A172 (cell line): ENCODE measurements around the gene ZNF846. TPM values are rescaled to one million over a fixed set of nuclear protein-coding genes. Genes with fewer than 3 reads are reported as not detected.
"Not testable (repeated sequence)": the region's sequence is repeated elsewhere in the genome, so short reads cannot be mapped to it uniquely, and the experiment has no call there.

Experiments
- DNase-seq: peaks from one replicate; pipeline ENCODE4 v3.0.0-alpha.2; 2015; ENCODE audit warnings: low spot score
- total RNA-seq: library from RNA; depleted of rRNA; stranded (reverse); fragments of >200 nt; shearing (Covaris generic); gene quantifications from 2 replicates; pipeline ENCODE4 v1.2.3, GENCODE V29; 2014

Gene ZNF846
- total RNA-seq, 1 experiment from 2014 or later, result 1.2 TPM

GRCh38 chr19:9785367-9786331, 17.1 kb upstream of the ZNF846 start:
- DNase-seq, result peak; percentile 35

GRCh38 chr19:9784163-9784496, 15.6 kb upstream of the ZNF846 start:
- not testable (repeated sequence) for DNase-seq

GRCh38 chr19:9782338-9782737, 13.8 kb upstream of the ZNF846 start:
- DNase-seq, result no peak

GRCh38 chr19:9757544-9758501, 10.7 kb downstream of the ZNF846 start:
- DNase-seq, result no peak

GRCh38 chr19:9752701-9753443, 15.7 kb downstream of the ZNF846 start:
- no peak for DNase-seq

- DNase-seq, result no peak
Measured at GRCh38 chr19:9751446-9751845, 17.1 kb downstream of the ZNF846 start.

GRCh38 chr19:9741476-9742171, 26.9 kb downstream of the ZNF846 start:
- DNase-seq, result no peak

- no peak for DNase-seq
Measured at GRCh38 chr19:9735986-9736385, 32.6 kb downstream of the ZNF846 start.

GRCh38 chr19:9730056-9730455, 38.5 kb downstream of the ZNF846 start:
- DNase-seq, result not testable (repeated sequence)

- DNase-seq, result no peak
Measured at GRCh38 chr19:9729162-9729561, 39.4 kb downstream of the ZNF846 start.

GRCh38 chr19:9727644-9728043, 40.9 kb downstream of the ZNF846 start:
- no peak for DNase-seq

GRCh38 chr19:9725508-9726201, 42.9 kb downstream of the ZNF846 start:
- not testable (repeated sequence) for DNase-seq

- no peak for DNase-seq
Measured at GRCh38 chr19:9724157-9724556, 44.4 kb downstream of the ZNF846 start.

GRCh38 chr19:9721861-9722260, 46.7 kb downstream of the ZNF846 start:
- DNase-seq, result no peak

- DNase-seq, result no peak
Measured at GRCh38 chr19:9720541-9720940, 48.0 kb downstream of the ZNF846 start.

- DNase-seq, result no peak
Measured at GRCh38 chr19:9711815-9712214, 56.7 kb downstream of the ZNF846 start.

- no peak for DNase-seq
Measured at GRCh38 chr19:9709305-9709704, 59.2 kb downstream of the ZNF846 start.

GRCh38 chr19:9705836-9706235, 62.7 kb downstream of the ZNF846 start:
- DNase-seq, result no peak

GRCh38 chr19:9702186-9702585, 66.4 kb downstream of the ZNF846 start:
- no peak for DNase-seq
